HG03095 (cell line): Measurements from ENCODE around the gene ODAD2.
"Not testable (repeated sequence)": the region's sequence is repeated elsewhere in the genome, so short reads cannot be mapped to it uniquely, and the experiment has no call there.

Source experiments
- ATAC-seq: cut with Tn5 transposase; IDR thresholded peaks from one replicate; pipeline ENCODE4 v1.9.1; 2021; ENCODE audit warnings: moderate library complexity; ENCODE audit not compliant: unreplicated experiment

ODAD2 gene, protein sequence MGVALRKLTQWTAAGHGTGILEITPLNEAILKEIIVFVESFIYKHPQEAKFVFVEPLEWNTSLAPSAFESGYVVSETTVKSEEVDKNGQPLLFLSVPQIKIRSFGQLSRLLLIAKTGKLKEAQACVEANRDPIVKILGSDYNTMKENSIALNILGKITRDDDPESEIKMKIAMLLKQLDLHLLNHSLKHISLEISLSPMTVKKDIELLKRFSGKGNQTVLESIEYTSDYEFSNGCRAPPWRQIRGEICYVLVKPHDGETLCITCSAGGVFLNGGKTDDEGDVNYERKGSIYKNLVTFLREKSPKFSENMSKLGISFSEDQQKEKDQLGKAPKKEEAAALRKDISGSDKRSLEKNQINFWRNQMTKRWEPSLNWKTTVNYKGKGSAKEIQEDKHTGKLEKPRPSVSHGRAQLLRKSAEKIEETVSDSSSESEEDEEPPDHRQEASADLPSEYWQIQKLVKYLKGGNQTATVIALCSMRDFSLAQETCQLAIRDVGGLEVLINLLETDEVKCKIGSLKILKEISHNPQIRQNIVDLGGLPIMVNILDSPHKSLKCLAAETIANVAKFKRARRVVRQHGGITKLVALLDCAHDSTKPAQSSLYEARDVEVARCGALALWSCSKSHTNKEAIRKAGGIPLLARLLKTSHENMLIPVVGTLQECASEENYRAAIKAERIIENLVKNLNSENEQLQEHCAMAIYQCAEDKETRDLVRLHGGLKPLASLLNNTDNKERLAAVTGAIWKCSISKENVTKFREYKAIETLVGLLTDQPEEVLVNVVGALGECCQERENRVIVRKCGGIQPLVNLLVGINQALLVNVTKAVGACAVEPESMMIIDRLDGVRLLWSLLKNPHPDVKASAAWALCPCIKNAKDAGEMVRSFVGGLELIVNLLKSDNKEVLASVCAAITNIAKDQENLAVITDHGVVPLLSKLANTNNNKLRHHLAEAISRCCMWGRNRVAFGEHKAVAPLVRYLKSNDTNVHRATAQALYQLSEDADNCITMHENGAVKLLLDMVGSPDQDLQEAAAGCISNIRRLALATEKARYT

GRCh38 chr10:27998954-27999275, at the start of gene ODAD2:
TSS of gene ODAD2 (minus strand) at chr10:27999079. CDS start at chr10:27995142, 3,937 bp downstream.
- no peak for ATAC-seq

GRCh38 chr10:28047061-28047460, 48.2 kb upstream of the ODAD2 start:
- no peak for ATAC-seq

DNA sequence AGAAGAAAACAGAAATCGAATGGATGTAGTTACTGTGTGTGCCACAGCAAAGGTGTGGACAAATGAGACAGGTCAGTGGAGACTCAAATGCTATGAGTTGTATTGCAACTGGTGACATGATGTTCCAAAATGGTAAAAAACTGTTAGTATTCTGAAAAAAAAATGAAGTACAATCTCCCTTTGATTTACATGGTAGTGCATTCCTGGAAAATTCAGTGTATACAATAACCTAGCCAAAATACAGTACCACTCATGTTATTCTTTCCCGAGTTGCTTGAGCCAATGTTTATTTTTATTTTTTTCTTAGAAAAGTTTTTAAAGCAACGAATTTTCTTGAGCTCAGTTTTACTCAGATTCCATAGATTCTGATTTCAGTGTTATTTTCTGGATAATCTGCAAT, 47.7 kb upstream of the ODAD2 start:
- no peak for ATAC-seq

GRCh38 chr10:28043941-28044340, 45.1 kb upstream of the ODAD2 start:
- no peak for ATAC-seq

DNA sequence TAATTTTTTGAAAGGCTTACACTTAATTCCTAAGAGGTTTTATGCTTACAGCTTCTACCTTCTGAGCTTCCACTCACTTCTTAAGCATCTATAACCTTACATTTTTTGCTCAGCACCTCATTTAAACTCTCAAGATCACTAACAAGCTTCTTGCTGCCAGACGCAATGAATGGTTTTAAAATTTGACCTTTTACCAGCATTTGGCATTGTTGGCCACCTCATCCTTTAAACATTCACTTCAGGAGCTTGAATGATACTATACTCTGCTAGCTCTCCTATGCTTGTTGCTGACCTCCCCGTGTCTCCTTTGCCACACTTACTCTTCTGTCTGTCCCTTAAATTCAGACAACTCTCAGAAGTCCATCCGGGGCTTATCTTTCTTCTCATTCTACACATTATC, 37.7 kb upstream of the ODAD2 start:
- ATAC-seq, result no peak

GRCh38 chr10:28020993-28021982, 22.4 kb upstream of the ODAD2 start:
- ATAC-seq, result no peak

DNA sequence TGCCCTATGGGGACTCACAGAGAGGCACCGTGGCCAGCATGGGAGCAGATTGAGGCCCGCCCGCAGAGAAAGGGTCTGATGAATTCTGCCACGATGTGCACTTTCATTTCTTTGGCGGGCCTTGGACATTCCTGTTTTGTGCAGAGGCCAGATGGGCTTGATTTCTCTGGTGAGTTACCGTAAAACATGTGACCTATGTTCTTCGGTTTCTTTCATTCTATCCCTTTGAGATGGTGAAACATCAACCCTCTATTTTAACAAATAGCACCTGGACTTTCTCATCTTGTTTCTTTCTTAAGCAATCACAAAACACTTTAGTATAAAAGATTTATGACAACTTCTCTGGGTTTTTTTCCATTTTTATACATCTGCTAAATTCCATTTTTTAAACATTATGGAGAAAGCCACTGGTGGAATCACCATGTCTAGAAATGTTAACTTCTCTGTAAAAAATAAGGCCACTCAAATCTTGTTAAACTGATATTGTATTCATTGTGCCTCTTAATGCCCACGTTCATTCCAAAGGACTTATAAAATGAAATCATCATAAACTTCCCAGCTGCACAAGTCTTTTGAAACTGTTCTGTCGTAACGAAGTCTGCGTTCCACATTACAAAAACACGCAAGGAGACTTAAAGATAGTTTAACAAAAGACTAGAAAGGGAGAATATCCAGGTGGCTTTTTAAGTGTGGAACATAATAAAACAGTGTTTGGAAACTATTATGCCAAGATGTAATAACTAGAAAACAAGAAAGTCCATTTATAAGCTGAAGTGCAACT, 21.4 kb upstream of the ODAD2 start:
- no peak for ATAC-seq

DNA sequence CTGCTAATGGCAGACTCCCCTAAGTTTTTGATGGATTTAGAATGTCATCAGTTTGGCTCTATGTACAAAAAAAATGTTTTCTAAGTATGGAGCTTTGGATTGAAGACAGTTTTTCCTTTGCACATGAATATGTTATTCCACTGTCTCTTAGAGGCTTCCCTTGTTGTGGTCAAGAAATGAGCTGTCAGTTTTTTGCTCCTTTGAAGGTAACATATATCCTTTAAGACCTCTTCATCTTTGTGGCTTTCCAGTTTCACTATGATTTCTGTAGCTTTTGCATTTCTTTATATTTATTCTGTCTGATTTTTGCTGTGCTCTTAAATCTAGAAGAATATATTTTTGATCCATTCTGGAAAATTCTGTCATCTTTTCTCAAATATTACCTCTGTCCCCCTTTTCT, 15.8 kb upstream of the ODAD2 start:
- ATAC-seq, result no peak

DNA sequence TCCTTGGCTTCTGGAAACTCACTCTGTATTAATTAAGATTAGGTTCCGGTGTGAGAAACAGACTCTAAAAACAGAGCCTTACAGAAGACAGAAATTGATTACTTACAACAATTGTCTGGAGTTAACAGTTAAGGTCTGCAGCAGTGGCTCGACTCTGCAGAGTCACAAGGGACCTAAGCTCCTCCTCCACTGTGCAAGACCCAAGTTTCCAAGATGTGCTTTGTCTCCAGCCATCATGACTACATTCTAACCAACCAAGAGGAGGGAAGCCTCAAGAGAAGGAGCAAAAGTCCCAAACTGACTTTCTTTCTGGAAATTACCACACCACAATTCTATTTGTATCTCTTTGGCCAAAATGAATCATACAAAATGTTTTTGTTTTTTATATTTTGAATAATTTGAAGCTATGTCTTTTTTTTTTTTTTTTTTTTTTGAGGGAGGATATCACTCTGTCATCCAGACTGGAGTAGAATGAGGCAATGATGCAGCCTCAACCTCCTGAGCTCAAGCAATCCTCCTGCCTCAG, 14.2 kb upstream of the ODAD2 start:
- no peak for ATAC-seq

- ATAC-seq, result no peak
These were observed 11.9 kb upstream of the ODAD2 start for GRCh38 chr10:28010821-28011220.

GRCh38 chr10:28008054-28008453, 9.2 kb upstream of the ODAD2 start:
- ATAC-seq, result no peak

- ATAC-seq, result no peak
These were observed 2.5 kb upstream of the ODAD2 start for GRCh38 chr10:28001353-28001752.

DNA sequence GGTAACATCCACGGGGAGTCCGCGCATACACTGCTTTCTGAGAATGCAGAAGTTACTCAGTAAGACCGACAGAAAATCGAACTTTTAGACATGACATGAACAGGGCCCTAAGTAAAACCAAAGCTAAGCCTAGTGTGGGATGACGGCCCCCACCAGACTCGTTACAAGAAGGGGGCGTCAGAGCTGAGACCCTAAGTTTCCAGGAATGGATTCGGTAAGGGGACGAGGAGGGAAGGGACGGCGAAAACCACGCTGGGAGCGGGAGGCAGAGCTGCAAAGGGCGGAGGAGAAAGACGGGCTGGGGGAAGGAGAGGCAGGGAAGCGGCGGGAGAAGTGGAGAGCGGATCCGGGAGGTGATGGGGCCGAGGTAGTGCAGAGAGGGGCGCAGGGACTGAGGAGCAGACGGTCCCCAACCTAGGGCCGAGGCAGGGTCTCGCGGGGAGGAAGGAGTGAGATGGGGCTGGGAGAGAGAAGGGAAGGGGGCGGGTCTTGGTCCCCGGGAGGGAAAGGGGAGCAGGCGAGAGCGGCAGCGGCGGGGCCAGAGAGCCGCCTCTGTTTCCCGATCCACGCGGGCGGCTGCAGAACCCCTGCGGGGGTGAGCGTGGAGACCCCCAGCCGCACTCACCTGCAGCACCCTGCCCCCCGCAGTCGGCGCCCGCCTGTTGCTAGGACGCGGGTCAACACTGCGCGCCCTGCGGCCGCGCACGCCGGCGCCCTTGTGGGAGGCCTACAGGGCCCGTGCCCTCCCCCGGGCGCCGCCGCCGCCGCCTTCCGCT, 513 bp downstream of the ODAD2 start:
- no peak for ATAC-seq

- no peak for ATAC-seq
These were observed 1.1 kb downstream of the ODAD2 start for GRCh38 chr10:27997865-27998177.

DNA sequence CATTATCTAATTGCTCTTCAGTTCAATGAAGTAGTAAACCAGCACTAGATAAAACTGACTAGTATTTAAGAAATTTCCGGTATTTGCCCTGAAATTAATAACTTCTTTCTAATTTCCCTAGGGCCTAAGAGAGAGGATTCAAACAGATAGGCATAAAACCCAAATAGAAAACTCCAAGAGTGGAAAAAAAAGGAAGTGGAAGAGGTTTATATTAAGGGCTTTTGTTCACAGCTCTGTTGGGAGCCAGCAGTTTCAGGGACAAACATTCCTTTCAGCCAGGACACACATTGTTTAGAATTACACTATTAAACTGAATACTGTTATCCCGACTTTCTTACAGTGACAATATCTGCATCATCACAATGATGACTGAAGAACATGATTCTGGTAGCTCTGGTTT, 3.6 kb downstream of the ODAD2 start:
- ATAC-seq, result no peak

DNA sequence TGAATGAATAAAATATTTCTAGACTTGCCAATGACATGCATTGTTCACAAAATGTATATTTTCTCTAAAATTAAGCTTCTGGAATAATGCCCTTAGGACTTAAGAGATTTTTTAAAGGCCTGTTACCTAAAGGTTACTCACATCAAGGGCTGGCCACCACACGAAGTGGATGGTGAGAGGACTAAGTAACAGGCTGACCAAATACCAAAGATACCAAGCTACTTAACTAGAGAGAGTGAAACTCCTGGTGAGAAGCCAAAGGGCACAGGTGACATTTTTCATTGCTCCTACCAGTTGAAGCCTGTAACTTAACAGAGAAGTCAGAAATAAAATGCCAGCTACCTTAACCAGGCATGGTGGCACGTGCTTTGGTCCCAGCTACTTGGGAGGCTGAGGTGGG, 9.5 kb downstream of the ODAD2 start:
- ATAC-seq, result not testable (repeated sequence)

DNA sequence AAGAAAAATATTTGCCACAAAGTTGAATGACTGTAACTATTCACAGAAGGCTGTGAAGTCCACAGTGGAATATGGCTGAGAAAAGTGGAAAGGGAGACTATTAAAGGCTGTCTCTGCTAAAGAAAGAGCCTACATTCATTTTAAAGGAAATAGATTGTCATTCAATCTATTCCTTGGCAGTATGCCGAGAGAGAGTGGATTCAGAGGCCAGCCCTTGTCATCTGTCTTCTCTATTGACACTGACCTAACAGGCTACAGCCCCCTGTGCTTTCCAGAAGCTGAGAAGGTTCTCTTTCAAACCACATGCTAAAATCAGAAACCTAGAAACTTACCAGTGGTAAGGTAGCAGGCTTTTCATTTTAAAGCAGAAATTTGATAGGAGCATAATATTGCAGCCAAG, 12.1 kb downstream of the ODAD2 start:
- ATAC-seq, result no peak

DNA sequence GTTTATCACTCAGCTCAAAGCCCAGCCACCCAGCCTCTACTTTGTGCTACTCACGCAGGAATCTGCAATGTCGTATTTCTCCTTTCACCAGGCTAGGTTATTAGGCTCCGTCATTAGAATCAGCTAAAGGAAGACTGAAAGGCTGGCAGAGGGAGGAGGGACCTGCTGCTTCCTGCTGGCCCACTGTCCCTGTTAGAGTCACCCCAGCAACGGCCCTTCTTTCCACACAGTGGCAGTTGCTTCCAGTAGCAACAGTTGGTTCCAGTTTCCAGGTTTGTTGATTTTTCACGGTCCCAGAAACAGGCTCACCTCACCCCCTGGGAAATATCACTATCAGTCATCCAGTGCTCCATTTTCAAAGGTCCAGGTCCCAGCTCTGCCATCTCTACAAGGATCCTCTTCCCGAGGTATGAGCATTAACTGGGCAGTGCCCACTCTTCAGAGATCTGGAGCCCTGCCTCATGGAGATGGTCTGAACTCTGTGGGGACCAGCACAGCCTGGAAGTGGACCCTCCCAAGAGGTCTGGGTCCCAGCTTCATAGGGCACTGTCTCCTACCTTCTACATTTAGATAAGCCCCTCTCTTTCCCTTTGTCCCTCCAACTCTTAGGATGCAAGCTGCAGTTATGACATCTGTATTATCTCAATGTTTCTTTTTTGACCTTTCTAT, 15.9 kb downstream of the ODAD2 start:
- no peak for ATAC-seq

GRCh38 chr10:27981744-27982143, 17.1 kb downstream of the ODAD2 start:
- ATAC-seq, result no peak
